IMR-90 (cell line): ENCODE results near the gene ATP5PD. TPM values are rescaled to one million over a fixed set of nuclear protein-coding genes. Genes with fewer than 3 reads are reported as not detected.

ENCODE experiments used
- ATAC-seq: fragments of 200-7000 bp; cut with Tn5 transposase; 2 replicates; pipeline ENCODE4 v1.9.1; 2020; ENCODE audit warnings: low read depth, mild to moderate bottlenecking, moderate library complexity
- BruUV-seq: library from RNA; stranded (reverse); fragments of 400-500 nt; replicated peaks from 2 replicates; lab custom pipeline; 2021; lab: Mats Ljungman, UMichigan
- CTCF ChIA-PET: fragments of 300-600 bp; formaldehyde crosslinking; extraction: SDS; loops from one replicate; lab custom pipeline; 2021; ENCODE audit warnings: antibody characterized with exemption; lab: Yijun Ruan, JAX
- POLR2A ChIA-PET: fragments of 300-600 bp; sonication (Branson Sonifier 250); formaldehyde crosslinking; loops from one replicate; lab custom pipeline; 2022; ENCODE audit warnings: antibody characterized with exemption; ENCODE audit not compliant: unreplicated experiment; lab: Charles Lee
- DNase-seq: peaks from one replicate; pipeline ENCODE4 v3.0.0; 2013
- H2AFZ ChIP-seq: replicated peaks from 2 replicates; pipeline ENCODE3; 2013; ENCODE audit warnings: low read length, mild to moderate bottlenecking; ENCODE audit not compliant: poor library complexity
- H2AK5ac ChIP-seq: 2 replicates; pipeline ENCODE4 v1.6.1; 2013; ENCODE audit warnings: low read depth, low read length, inconsistent platforms
- H2AK9ac ChIP-seq: replicated peaks from 2 replicates; pipeline ENCODE3; 2013; ENCODE audit warnings: mild to moderate bottlenecking, low read depth, low read length, moderate library complexity; ENCODE audit not compliant: poor library complexity
- H2BK120ac ChIP-seq: 2 replicates; pipeline ENCODE4 v1.6.1; 2013; ENCODE audit warnings: low read depth, low read length, inconsistent platforms
- H2BK15ac ChIP-seq: 3 replicates; pipeline ENCODE4 v1.6.1; 2013; ENCODE audit warnings: low read depth, low read length, inconsistent platforms
- H2BK20ac ChIP-seq: 2 replicates; pipeline ENCODE4 v1.6.1; 2013; ENCODE audit warnings: low read depth, mild to moderate bottlenecking, inconsistent platforms, low read length, moderate library complexity
- H2BK5ac ChIP-seq: 2 replicates; pipeline ENCODE4 v1.6.1; 2013; ENCODE audit warnings: mild to moderate bottlenecking, low read depth, low read length, inconsistent platforms; ENCODE audit not compliant: poor library complexity, severe bottlenecking
- H3K14ac ChIP-seq: replicated peaks from 2 replicates; pipeline ENCODE4 v1.6.1; 2013; ENCODE audit warnings: low read depth, low read length, inconsistent platforms
- H3K18ac ChIP-seq: 2 replicates; pipeline ENCODE4 v1.6.1; 2013; ENCODE audit warnings: low read depth, low read length, control low read depth
- H3K23ac ChIP-seq: 2 replicates; pipeline ENCODE4 v1.6.1; 2013; ENCODE audit warnings: low read depth, low read length, inconsistent platforms
- H3K27ac ChIP-seq: 2 replicates; pipeline ENCODE4 v1.5.1; 2013; ENCODE audit warnings: mild to moderate bottlenecking, control low read depth, low read length; ENCODE audit not compliant: insufficient read depth
- H3K27me3 ChIP-seq: 2 replicates; pipeline ENCODE4 v1.6.1; 2013; ENCODE audit warnings: low read length; ENCODE audit not compliant: control insufficient read depth, insufficient read depth
- H3K36me3 ChIP-seq: 2 replicates; pipeline ENCODE4 v1.6.1; 2013; ENCODE audit warnings: low read length, mixed read lengths; ENCODE audit not compliant: control insufficient read depth, insufficient read depth
- H3K4ac ChIP-seq: 2 replicates; pipeline ENCODE4 v1.6.1; 2013; ENCODE audit warnings: low read depth, low read length, inconsistent platforms
- H3K4me1 ChIP-seq: 2 replicates; pipeline ENCODE4 v1.6.1; 2013; ENCODE audit warnings: low read length, mixed read lengths; ENCODE audit not compliant: control insufficient read depth, insufficient read depth
- H3K4me2 ChIP-seq: 2 replicates; pipeline ENCODE4 v1.6.1; 2013; ENCODE audit warnings: low read depth, mild to moderate bottlenecking, control low read depth, low read length, moderate library complexity
- H3K4me3 ChIP-seq: 2 replicates; pipeline ENCODE4 v1.5.1; 2013; ENCODE audit warnings: low read depth, mild to moderate bottlenecking, control low read depth, low read length, moderate library complexity; ENCODE audit not compliant: insufficient read depth
- H3K56ac ChIP-seq: 2 replicates; pipeline ENCODE4 v1.6.1; 2013; ENCODE audit warnings: low read length, inconsistent platforms; ENCODE audit not compliant: insufficient read depth; ENCODE audit errors: extremely low read depth
- H3K79me1 ChIP-seq, 2 experiments: 2 replicates each; pipeline ENCODE4 v1.6.1; 2013; ENCODE audit warnings: low read length in 2 of 2, inconsistent platforms in 1 of 2, low read depth in 1 of 2
- H3K9ac ChIP-seq: 2 replicates; pipeline ENCODE4 v1.6.1; 2013; ENCODE audit warnings: low read depth, low read length, control low read depth
- H3K9me1 ChIP-seq: 2 replicates; pipeline ENCODE4 v1.6.1; 2013; ENCODE audit warnings: low read length, inconsistent platforms; ENCODE audit not compliant: insufficient read depth
- H3K9me3 ChIP-seq: 2 replicates; pipeline ENCODE4 v1.6.1; 2013; ENCODE audit warnings: low read length; ENCODE audit not compliant: control insufficient read depth, insufficient read depth
- H4K20me1 ChIP-seq: 2 replicates; pipeline ENCODE4 v1.6.1; 2013; ENCODE audit warnings: low read length, inconsistent platforms; ENCODE audit not compliant: insufficient read depth
- H4K5ac ChIP-seq: 2 replicates; pipeline ENCODE4 v1.6.1; 2013; ENCODE audit warnings: mild to moderate bottlenecking, low read depth, low read length, control low read depth
- H4K8ac ChIP-seq, 2 experiments: 2 replicates each; pipeline ENCODE4 v1.6.1; 2013; ENCODE audit warnings: low read depth in 2 of 2, low read length in 2 of 2, control low read depth in 1 of 2, inconsistent platforms in 1 of 2
- H4K91ac ChIP-seq: 2 replicates; pipeline ENCODE4 v1.6.1; 2013; ENCODE audit warnings: low read depth, low read length, inconsistent platforms; ENCODE audit not compliant: insufficient read depth
- BHLHE40 ChIP-seq: fragments of 150-350 bp; IDR thresholded peaks from 2 replicates; pipeline ENCODE4 v1.6.1; 2016; ENCODE audit warnings: mild to moderate bottlenecking, low read depth, low read length
- MAZ ChIP-seq: IDR thresholded peaks from 2 replicates; pipeline ENCODE4 v1.6.1; 2012; ENCODE audit warnings: low read depth, mild to moderate bottlenecking, low read length, improper control_type of control experiment, moderate library complexity, borderline replicate concordance
- WGBS, 2 experiments: methylation state at CpG; one replicate each; pipeline versions ENCODE4 v1.1.5 to v1.1.7; 2013; ENCODE audit warnings: missing lambda C conversion rate in 2 of 2; ENCODE audit not compliant: insufficient read length in 1 of 2; ENCODE audit errors: extremely low coverage in 2 of 2; 5-methylcytosine and 5-hydroxymethylcytosine counted together
- dilution Hi-C: fragments of 300-500 bp; cut with HindIII; formaldehyde crosslinking; loops from one replicate; pipeline ENCODE4 v1.14.3; 2018; ENCODE audit warnings: low sequenced_read_pairs; ENCODE audit not compliant: unreplicated experiment
- in situ Hi-C: fragments of 300-500 bp; cut with MboI; formaldehyde crosslinking; loops from 3 replicates; pipeline ENCODE4 v1.14.3; 2019; ENCODE audit warnings: low sequenced_read_pairs, inconsistent platforms, mixed read lengths
- intact Hi-C: fragments of 100-400 bp; cut with micrococcal nuclease; formaldehyde crosslinking; loops from 2 replicates; pipeline ENCODE4 v1.10.0; 2022
- polyA plus RNA-seq, 3 experiments: library from polyadenylated mRNA; depleted of rRNA; stranded (reverse); fragments of >200 nt; gene quantifications; 2 replicates each; pipeline ENCODE4 v1.2.3, GENCODE V29; 2012; ENCODE audit warnings: low replicate concordance in 1 of 3
- total RNA-seq: library from RNA; depleted of rRNA; stranded (reverse); fragments of >200 nt; gene quantifications from 2 replicates; pipeline ENCODE4 v1.2.3, GENCODE V29; 2012

The ATP5PD gene
- total and polyA plus RNA-seq, 2 of the 4 experiments (the other 2 are of a cell fraction): 373 to 425 TPM

DNA sequence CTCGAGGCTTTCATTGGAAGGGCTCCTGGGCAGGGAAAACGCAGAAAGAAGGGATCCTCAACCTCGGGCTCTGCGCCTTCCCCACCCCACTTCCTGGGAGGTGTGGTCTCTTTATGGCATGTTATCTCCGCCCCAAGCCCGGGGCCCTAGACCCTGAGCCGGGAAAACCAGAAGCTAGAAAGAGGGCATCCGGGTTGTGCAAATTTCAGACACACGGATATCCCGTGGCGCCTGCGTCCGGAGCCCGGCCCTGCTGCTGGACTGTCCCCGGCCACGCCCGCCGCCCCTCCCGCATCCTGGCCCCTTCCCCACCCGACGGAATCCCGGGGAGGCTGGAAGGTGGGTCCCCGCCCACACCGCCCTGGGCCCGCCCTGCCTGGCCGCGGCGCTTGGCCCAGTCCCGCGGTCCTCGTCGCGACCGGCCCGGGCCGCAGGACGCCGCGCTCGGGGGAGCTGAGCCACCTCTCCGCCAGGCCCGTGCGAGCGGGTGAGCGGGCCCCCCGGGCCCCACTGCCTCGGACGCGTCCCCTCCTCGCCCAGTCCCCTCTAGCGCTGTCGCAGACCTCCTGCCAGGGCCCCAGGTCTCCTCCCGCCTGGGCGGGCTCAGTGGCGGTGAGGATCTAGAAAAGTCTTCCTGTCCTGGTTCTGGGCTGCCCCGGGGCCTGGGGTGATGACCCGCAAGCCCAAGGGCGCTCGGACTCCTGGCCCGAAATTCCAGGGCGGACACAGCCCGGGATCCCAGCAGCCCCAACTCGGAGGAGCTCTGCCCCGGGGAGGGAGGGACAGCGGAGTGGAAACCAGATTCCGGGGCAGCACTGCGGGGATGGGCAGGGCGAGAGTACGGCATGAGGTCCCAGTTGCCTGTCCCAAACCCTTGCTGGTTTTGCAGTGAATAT, 41.0 kb upstream of the ATP5PD start, which contains the start of gene SLC16A5:
Gene SLC16A5 (plus strand): TSS at position 397 of the 896 bp plus-strand sequence. CDS start 5,683 bp downstream, outside the sequence.
- 14% methylated on average over 52 of the region's 69 CpGs; no CpG with 5 or more reads in 1 of the 2 experiments for WGBS, 2 experiments
- Histone ChIP-seq H3K27ac (peak within 1 kb of the TSS; percentile 64), H3K9me3 (no peaks in the 10 kb centered on the region), H4K91ac (peak within 1 kb of the TSS; percentile 100), H4K8ac (peak within 1 kb of the TSS; percentile 94 to 100), H2AK5ac (peak within 1 kb of the TSS; percentile 93), H4K5ac (peak within 1 kb of the TSS; percentile 86), H3K4me1 (peaks cover 20% of the 10 kb centered on the region), H2BK20ac (peak within 1 kb of the TSS; percentile 34; the same call in 1 of the 2 replicates), H3K56ac (peak within 1 kb of the TSS; percentile 72), H2BK5ac (peak within 1 kb of the TSS; percentile 51), H3K23ac (peak within 1 kb of the TSS; percentile 97), H3K18ac (peak within 1 kb of the TSS; percentile 31; the same call in 1 of the 2 replicates), H2BK15ac (peak within 1 kb of the TSS; percentile 74; the same call in 1 of the 3 replicates), H3K9ac (peak within 1 kb of the TSS; percentile 73), H2BK120ac (peak within 1 kb of the TSS; percentile 90), H3K79me1 (peaks cover 0 to 28% of the 10 kb centered on the region in 2 experiments; a peak in 3 of 4 replicates), H2AFZ (peak within 1 kb of the TSS; percentile 99), H3K36me3 (no peaks in the 10 kb centered on the region), H3K4ac (peak within 1 kb of the TSS; percentile 99), H3K27me3 (no peaks in the 10 kb centered on the region), H4K20me1 (no peaks in the 10 kb centered on the region), H3K4me3 (peak within 1 kb of the TSS; percentile 37), H3K14ac (peak within 1 kb of the TSS; percentile 100), H3K4me2 (peak within 1 kb of the TSS; percentile 51), H3K9me1 (peaks cover 15% of the 10 kb centered on the region), H2AK9ac (peak within 1 kb of the TSS; percentile 99)
- DNase-seq (peak; percentile 55), ATAC-seq (peak; percentile 84)
- intact Hi-C loops (no loop called here), dilution Hi-C loops (no loop called here), in situ Hi-C loops (no loop called here)
- ChIA-PET POLR2A (no interaction called here), CTCF (interaction anchor here (0.6 kb wide), 1 partner anchor 84 kb away, joined by 5 read pairs; no protein-coding TSS in a partner anchor)
- TF ChIP-seq MAZ (peak; percentile 67; the same call in 1 of the 2 replicates), BHLHE40 (no peak)
- no TSS peak for BruUV-seq
